KOPT-K1 (cell line): Measurements from ENCODE around the gene TMC8.

Experiments
- H3K27ac ChIP-seq: fragments of 200-600 bp; sonication (generic); 2 replicates; pipeline ENCODE4 v1.5.1; 2016; ENCODE audit warnings: antibody characterized with exemption, mild to moderate bottlenecking, low read depth, low read length; ENCODE audit not compliant: poor library complexity, severe bottlenecking
- H3K36me3 ChIP-seq: fragments of 200-600 bp; sonication (generic); 2 replicates; pipeline ENCODE4 v1.5.1; 2017; ENCODE audit warnings: antibody characterized with exemption, mild to moderate bottlenecking, low read length, moderate library complexity; ENCODE audit not compliant: insufficient read depth
- H3K9me3 ChIP-seq: fragments of 200-600 bp; sonication (generic); 2 replicates; pipeline ENCODE4 v1.5.1; 2017; ENCODE audit warnings: antibody characterized with exemption, low read length, mild to moderate bottlenecking; ENCODE audit not compliant: insufficient read depth, poor library complexity, severe bottlenecking

The TMC8 gene

GRCh38 chr17:78183916-78184315 is 53.3 kb downstream of the TMC8 start:
- H3K36me3 ChIP-seq: peaks cover 8% of the 10 kb centered on the region; the same call in 1 of the 2 replicates
- H3K27ac ChIP-seq: no peak overlapping the region
- no peaks in the 10 kb centered on the region for H3K9me3 ChIP-seq

- peaks cover 6% of the 10 kb centered on the region; the same call in 1 of the 2 replicates for H3K36me3 ChIP-seq
- H3K9me3 ChIP-seq: no peaks in the 10 kb centered on the region
- no peak overlapping the region for H3K27ac ChIP-seq
Observed at GRCh38 chr17:78184351-78184750, 53.8 kb downstream of the TMC8 start.

GRCh38 chr17:78184868-78185267 is 54.3 kb downstream of the TMC8 start:
- Histone ChIP-seq H3K36me3 (peaks cover 6% of the 10 kb centered on the region; the same call in 1 of the 2 replicates), H3K9me3 (no peaks in the 10 kb centered on the region), H3K27ac (no peak overlapping the region)

- Histone ChIP-seq H3K27ac (no peak overlapping the region), H3K36me3 (no peaks in the 10 kb centered on the region; the same call in 1 of the 2 replicates), H3K9me3 (no peaks in the 10 kb centered on the region)
Observed at GRCh38 chr17:78185981-78186691, 55.6 kb downstream of the TMC8 start.

- Histone ChIP-seq H3K36me3 (no peaks in the 10 kb centered on the region; the same call in 1 of the 2 replicates), H3K9me3 (no peaks in the 10 kb centered on the region), H3K27ac (peak within 1 kb of the TSS; percentile 41)
Observed at GRCh38 chr17:78186692-78187595, 56.4 kb downstream of the TMC8 start, which contains the start of the genes AFMID and TK1. TSS of gene AFMID (plus strand) at chr17:78187362. CDS start at chr17:78187371, 9 bp downstream. TSS of gene TK1 (minus strand) at chr17:78187052. CDS start at chr17:78186994, 58 bp downstream.
